CD14-positive monocyte (primary cell): ENCODE measurements around the gene PYGM. TPM values are rescaled to one million over a fixed set of nuclear protein-coding genes. Genes with fewer than 3 reads are reported as not detected.

Experiments
- DNase-seq, 3 donors: peaks; one replicate each; pipeline ENCODE4 v3.0.0-alpha.2; 2011 to 2022
- H2AFZ ChIP-seq: 2 replicates; pipeline ENCODE4 v1.6.0; 2012; ENCODE audit warnings: mild to moderate bottlenecking, low read depth, low read length, inconsistent platforms; ENCODE audit not compliant: insufficient read depth, poor library complexity, severe bottlenecking
- H3K27ac ChIP-seq, 2 donors: 1 replicate in 1 of 2; 2 replicates in 1 of 2; pipeline ENCODE4 v1.5.1; 2012 to 2013; ENCODE audit warnings: low read length in 2 of 2, control low read depth in 1 of 2, inconsistent platforms in 1 of 2, low read depth in 1 of 2, mild to moderate bottlenecking in 1 of 2
- H3K27me3 ChIP-seq, 2 donors: one replicate each; pipeline versions ENCODE4 v1.6.0 to v1.6.1; 2011 to 2013; ENCODE audit warnings: low read length in 2 of 2; ENCODE audit not compliant: control insufficient read depth in 2 of 2, insufficient read depth in 2 of 2
- H3K36me3 ChIP-seq, 2 donors: replicated peaks in 1 of 2; 1 replicate in 1 of 2; 2 replicates in 1 of 2; pipeline versions ENCODE4 v1.5.1 to v1.6.1; 2012 to 2013; ENCODE audit warnings: low read length in 2 of 2, control low read depth in 1 of 2, inconsistent platforms in 1 of 2, mild to moderate bottlenecking in 1 of 2; ENCODE audit not compliant: insufficient read depth in 2 of 2, control insufficient read depth in 1 of 2
- H3K4me1 ChIP-seq, 2 donors: 1 replicate in 1 of 2; 2 replicates in 1 of 2; pipeline versions ENCODE4 v1.5.1 to v1.6.1; 2012 to 2013; ENCODE audit warnings: low read length in 2 of 2, control low read depth in 1 of 2, inconsistent platforms in 1 of 2, mild to moderate bottlenecking in 1 of 2, moderate library complexity in 1 of 2; ENCODE audit not compliant: insufficient read depth in 2 of 2, control insufficient read depth in 1 of 2
- H3K4me2 ChIP-seq: replicated peaks from 2 replicates; pipeline ENCODE3; 2012; ENCODE audit warnings: low read length, moderate library complexity, mild to moderate bottlenecking; ENCODE audit not compliant: poor library complexity, severe bottlenecking; ENCODE audit errors: extremely low read depth
- H3K4me3 ChIP-seq, 3 experiments: fragments of 200-600 bp in 1 of 3; sonication (generic) in 1 of 3; replicated peaks in 1 of 3; 1 replicate in 2 of 3; 2 replicates in 1 of 3; pipeline ENCODE4 v1.5.1; 2011 to 2013; ENCODE audit warnings: low read length in 3 of 3, mild to moderate bottlenecking in 3 of 3, control low read depth in 2 of 3, low read depth in 2 of 3, inconsistent platforms in 1 of 3, moderate library complexity in 1 of 3
- H3K79me2 ChIP-seq: 2 replicates; pipeline ENCODE4 v1.6.0; 2012; ENCODE audit warnings: mild to moderate bottlenecking, control low read depth, inconsistent platforms, low read length, moderate library complexity; ENCODE audit not compliant: insufficient read depth
- H3K9ac ChIP-seq: 2 replicates; pipeline ENCODE4 v1.6.0; 2017; ENCODE audit warnings: low read length, mild to moderate bottlenecking; ENCODE audit not compliant: insufficient read depth, poor library complexity, severe bottlenecking
- H3K9me3 ChIP-seq, 2 donors: replicated peaks in 1 of 2; 1 replicate in 1 of 2; 2 replicates in 1 of 2; pipeline versions ENCODE4 v1.5.1 to v1.6.1; 2012 to 2013; ENCODE audit warnings: low read length in 2 of 2, control low read depth in 1 of 2; ENCODE audit not compliant: control insufficient read depth in 1 of 2, insufficient read depth in 1 of 2
- H4K20me1 ChIP-seq: 2 replicates; pipeline ENCODE4 v1.6.0; 2012; ENCODE audit warnings: mild to moderate bottlenecking, low read length, control low read depth, moderate library complexity; ENCODE audit not compliant: insufficient read depth
- H3K27ac Mint-ChIP-seq, 7 donors: one replicate each; pipeline ENCODE4 v1.8.0; 2020; ENCODE audit warnings: mild to moderate bottlenecking in 7 of 7, mixed read lengths in 7 of 7, moderate library complexity in 6 of 7, inconsistent platforms in 2 of 7
- H3K27me3 Mint-ChIP-seq, 3 donors: one replicate each; pipeline ENCODE4 v1.8.0; 2021 to 2022; ENCODE audit warnings: low read depth in 3 of 3, mild to moderate bottlenecking in 3 of 3, mixed read lengths in 3 of 3, moderate library complexity in 3 of 3, inconsistent platforms in 1 of 3
- H3K36me3 Mint-ChIP-seq, 2 donors: one replicate each; pipeline ENCODE4 v1.8.0; 2020; ENCODE audit warnings: mixed read lengths in 2 of 2, inconsistent platforms in 1 of 2, mild to moderate bottlenecking in 1 of 2
- H3K4me1 Mint-ChIP-seq: one replicate; pipeline ENCODE4 v1.8.0; 2020; ENCODE audit warnings: mild to moderate bottlenecking, mixed read lengths
- H3K4me3 Mint-ChIP-seq, 2 donors: one replicate each; pipeline ENCODE4 v1.8.0; 2020; ENCODE audit warnings: mild to moderate bottlenecking in 2 of 2, mixed read lengths in 2 of 2, moderate library complexity in 1 of 2
- H3K9me3 Mint-ChIP-seq, 7 donors: one replicate each; pipeline ENCODE4 v1.8.0; 2020 to 2022; ENCODE audit warnings: mixed read lengths in 7 of 7, mild to moderate bottlenecking in 6 of 7, moderate library complexity in 6 of 7, inconsistent platforms in 2 of 7
- CTCF ChIP-seq: fragments of 200-600 bp; IDR thresholded peaks from one replicate; pipeline ENCODE4 v1.8.0; 2022; ENCODE audit warnings: antibody characterized with exemption, mild to moderate bottlenecking
- WGBS: methylation state at CpG from one replicate; pipeline ENCODE4 v1.1.5; 2013; ENCODE audit warnings: missing lambda C conversion rate; ENCODE audit not compliant: insufficient coverage; 5-methylcytosine and 5-hydroxymethylcytosine counted together
- intact Hi-C, 2 donors: fragments of 100-400 bp; cut with micrococcal nuclease; formaldehyde crosslinking; loops; one replicate each; pipeline versions ENCODE4 v1.15.0 to v1.15.1; 2023
- polyA plus RNA-seq, 3 donors: library from polyadenylated mRNA; depleted of rRNA in 1 of 3; unstranded in 2 of 3; stranded (reverse) in 1 of 3; fragments of 300-500 nt in 2 of 3; fragments of >200 nt in 1 of 3; fragmentation: Illumina TruSeq in 2 of 3; gene quantifications; 1 replicate in 2 of 3; 2 replicates in 1 of 3; pipeline ENCODE4 v1.2.3, GENCODE V29; 2012 to 2021

Gene PYGM
- polyA plus RNA-seq, 3 donors: 0.05 to 1.8 TPM; not detected in 1

- H2AFZ ChIP-seq: no peak overlapping the region
- H3K36me3 ChIP-seq: no peaks in the 10 kb centered on the region
- peaks cover 8 to 19% of the 10 kb centered on the region in 2 donors for H3K4me1 ChIP-seq
- H3K4me2 ChIP-seq: no peak overlapping the region
- no peak for TF ChIP-seq CTCF
- 44% methylated on average over 5 of the region's 13 CpGs for WGBS
- no peak overlapping the region for H3K27ac ChIP-seq
- Mint-ChIP-seq H3K4me1 (peaks cover 22% of the 10 kb centered on the region), H3K9me3 (peaks cover 0 to 17% (median 11%) of the 10 kb centered on the region in 7 donors), H3K4me3 (peak overlapping the region in 1 of 2 donors; percentile 54), H3K27ac (no peak overlapping the region), H3K27me3 (peaks cover 51 to 66% (median 57%) of the 10 kb centered on the region in 3 donors), H3K36me3 (peaks cover 6 to 14% of the 10 kb centered on the region in 2 donors)
- H3K9me3 ChIP-seq: peaks cover 0 to 19% of the 10 kb centered on the region in 2 donors
- no peak overlapping the region for H3K9ac ChIP-seq
- no peak overlapping the region for H3K4me3 ChIP-seq
- intact Hi-C loops: no loop called here
- H3K79me2 ChIP-seq: no peaks in the 10 kb centered on the region
- no peaks in the 10 kb centered on the region for H4K20me1 ChIP-seq
- H3K27me3 ChIP-seq: peaks cover 36 to 51% of the 10 kb centered on the region in 2 donors
- DNase-seq: no peak
Measured at GRCh38 chr11:64710418-64711137, 49.2 kb downstream of the PYGM start.

GRCh38 chr11:64705501-64705900 is 54.3 kb downstream of the PYGM start:
- no peak overlapping the region for H3K27ac Mint-ChIP-seq
- 51% methylated on average over 2 of the region's 2 CpGs for WGBS
- H3K4me3 ChIP-seq: no peak overlapping the region
- TF ChIP-seq CTCF: no peak
- H3K4me2 ChIP-seq: no peak overlapping the region
- no peak overlapping the region for H3K9ac ChIP-seq
- H4K20me1 ChIP-seq: no peaks in the 10 kb centered on the region
- H2AFZ ChIP-seq: no peak overlapping the region
- H3K4me3 Mint-ChIP-seq: no peak overlapping the region
- DNase-seq: no peak
- peaks cover 6 to 10% of the 10 kb centered on the region in 2 donors for H3K27me3 ChIP-seq
- H3K79me2 ChIP-seq: no peaks in the 10 kb centered on the region
- peaks cover 4% of the 10 kb centered on the region for H3K4me1 Mint-ChIP-seq
- no peaks in the 10 kb centered on the region for H3K9me3 ChIP-seq
- peaks cover 0 to 2% (median 0%) of the 10 kb centered on the region in 7 donors for H3K9me3 Mint-ChIP-seq
- no peak overlapping the region for H3K27ac ChIP-seq
- intact Hi-C loops: no loop called here
- H3K27me3 Mint-ChIP-seq: peaks cover 15 to 26% (median 23%) of the 10 kb centered on the region in 3 donors
- no peaks in the 10 kb centered on the region for H3K36me3 Mint-ChIP-seq
- H3K4me1 ChIP-seq: no peaks in the 10 kb centered on the region
- H3K36me3 ChIP-seq: no peaks in the 10 kb centered on the region
